Measurements from ENCODE around the gene DIDO1.
"Not testable (repeated sequence)": the region's sequence is repeated elsewhere in the genome, so short reads cannot be mapped to it uniquely, and the experiment has no call there.

The DIDO1 gene

DNA sequence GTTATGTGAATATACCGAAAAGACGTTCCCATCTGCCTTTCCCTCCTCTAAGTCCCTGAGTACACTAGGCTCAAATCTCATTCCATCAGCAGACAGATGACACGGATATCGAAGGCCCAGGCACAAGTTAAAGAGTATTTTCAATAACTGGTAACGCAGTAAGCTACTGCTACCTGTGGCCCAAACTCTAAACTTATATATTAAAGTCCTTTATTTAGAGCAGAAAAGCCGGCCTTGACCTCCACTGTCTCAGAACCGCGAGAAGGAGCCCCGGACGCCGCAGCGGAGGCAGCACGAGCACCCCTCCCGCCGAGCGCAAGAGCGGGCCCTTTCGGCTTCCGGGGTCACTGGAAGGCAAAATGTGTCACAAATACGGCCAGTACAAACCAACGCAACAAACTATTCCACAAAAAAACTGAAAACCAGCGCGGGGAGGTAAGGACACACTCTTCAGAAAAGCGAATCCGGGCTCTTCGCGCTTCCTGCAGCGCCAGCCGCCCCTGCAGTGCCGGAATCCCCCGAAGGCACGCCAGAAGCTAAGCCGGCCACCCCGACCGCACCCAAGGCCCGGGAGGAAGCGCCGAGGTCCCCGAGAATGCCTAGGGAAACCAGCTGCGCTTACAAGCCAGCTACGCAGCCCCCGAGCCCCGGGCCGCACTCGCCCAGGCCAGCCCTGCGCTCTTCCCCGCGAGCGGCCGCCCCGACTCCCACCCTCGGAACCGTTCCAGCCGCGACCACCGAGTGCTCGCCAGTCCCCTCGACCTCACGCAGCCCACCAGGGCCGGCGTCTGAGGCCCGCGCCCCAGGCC, 681 bp downstream of the DIDO1 start:
- DNase-seq, result peak; percentile 23 to 35

DNA sequence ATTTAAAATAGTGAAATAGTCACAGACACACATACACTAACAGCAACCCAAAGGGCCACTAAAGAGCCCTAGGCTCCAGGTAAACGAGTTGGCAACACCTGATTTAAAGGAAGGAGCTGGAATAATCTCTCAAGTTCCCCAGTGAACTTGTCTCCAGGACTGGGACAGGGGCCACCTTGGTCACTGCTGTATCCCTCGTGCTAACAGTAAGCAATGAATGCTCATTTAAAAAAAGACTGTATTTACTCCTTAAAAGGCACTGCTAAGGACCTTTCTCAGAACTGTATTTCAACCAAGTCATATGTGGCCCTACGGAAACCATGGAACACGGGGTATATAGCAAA, 1.3 kb downstream of the DIDO1 start:
- DNase-seq, result no peak

GRCh38 chr20:62924442-62925075, 1.7 kb downstream of the DIDO1 start:
- DNase-seq, result no peak

- no peak for DNase-seq
Observed at GRCh38 chr20:62923669-62924441, 2.5 kb downstream of the DIDO1 start.

DNA sequence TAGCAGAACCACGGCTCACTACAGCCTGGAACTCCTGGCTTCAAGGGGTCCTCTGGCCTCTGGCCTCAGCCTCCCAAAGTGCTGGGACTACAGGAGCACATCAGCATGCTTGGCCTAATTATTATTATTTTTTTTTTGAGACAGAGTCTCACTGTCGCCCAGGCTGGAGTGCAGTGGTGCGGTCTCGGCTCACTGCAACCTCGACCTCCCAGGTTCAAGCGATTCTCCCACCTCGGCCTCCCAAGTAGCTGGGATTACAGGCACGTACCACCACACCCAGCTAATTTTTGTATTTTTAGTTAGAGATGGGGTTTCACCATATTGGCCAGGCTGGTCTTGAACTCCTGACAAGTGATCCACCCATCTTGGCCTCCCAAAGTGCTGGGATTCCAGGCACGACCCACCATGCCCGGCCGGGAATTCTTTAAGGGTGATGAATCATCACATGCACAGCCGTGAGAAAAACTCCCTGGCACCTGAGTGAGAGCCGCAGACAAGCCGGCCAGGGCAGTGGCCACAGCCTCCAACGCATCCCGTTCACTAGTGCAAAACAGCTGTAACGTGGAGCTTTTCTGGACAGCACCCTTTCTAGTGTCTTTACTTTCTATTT, 3.1 kb downstream of the DIDO1 start:
- not testable (repeated sequence) for DNase-seq

DNA sequence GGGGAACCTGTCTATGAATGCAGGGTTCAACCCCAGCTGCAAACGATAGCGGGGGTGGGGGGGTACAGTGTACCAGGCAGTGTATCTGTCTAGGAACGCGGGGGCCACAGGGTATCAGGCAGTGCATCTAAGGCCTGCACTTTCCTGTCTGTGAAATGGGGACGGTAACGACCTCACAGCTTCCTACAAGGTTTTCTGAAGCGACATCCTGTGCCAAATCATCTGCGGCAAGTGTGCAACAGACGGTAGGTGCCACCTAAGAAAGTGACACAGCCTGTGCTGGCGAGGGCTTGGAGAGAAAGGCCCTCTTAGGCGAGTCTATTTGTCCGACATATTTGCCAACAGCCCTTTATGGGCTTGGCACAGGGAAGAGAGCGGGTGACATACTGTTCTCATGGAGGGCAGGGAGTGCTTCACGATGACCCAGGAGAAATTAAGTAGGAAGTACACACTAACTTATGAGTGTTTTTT, 3.8 kb downstream of the DIDO1 start:
- DNase-seq, result peak in 1 of 2 experiments; percentile 48

- peak; percentile 42 to 66 for DNase-seq
Observed at GRCh38 chr20:62921119-62921687, 5.1 kb downstream of the DIDO1 start.

GRCh38 chr20:62920039-62920645, 6.2 kb downstream of the DIDO1 start:
- DNase-seq, result no peak

DNA sequence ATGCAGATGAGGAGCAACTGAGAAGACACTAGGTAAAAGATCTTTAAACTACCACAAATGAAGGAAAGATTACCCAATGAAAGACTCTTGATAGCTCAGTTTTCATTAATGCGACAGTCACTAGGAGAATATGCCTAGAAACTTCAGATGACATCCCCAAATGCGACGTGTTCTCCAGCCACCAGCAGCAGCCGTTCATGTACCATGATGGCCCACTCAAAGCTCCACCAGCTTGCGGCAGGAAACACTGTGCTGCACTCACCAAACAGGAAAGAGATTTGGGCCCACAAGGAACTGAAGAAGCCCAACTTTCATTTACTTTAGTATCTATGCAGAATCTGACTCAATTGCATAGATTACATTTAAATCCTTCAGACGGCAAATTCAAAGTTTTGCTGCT, 7.5 kb downstream of the DIDO1 start:
- peak in 1 of 2 experiments; percentile 29 for DNase-seq

GRCh38 chr20:62918147-62918546, 8.2 kb downstream of the DIDO1 start:
- DNase-seq, result no peak

DNA sequence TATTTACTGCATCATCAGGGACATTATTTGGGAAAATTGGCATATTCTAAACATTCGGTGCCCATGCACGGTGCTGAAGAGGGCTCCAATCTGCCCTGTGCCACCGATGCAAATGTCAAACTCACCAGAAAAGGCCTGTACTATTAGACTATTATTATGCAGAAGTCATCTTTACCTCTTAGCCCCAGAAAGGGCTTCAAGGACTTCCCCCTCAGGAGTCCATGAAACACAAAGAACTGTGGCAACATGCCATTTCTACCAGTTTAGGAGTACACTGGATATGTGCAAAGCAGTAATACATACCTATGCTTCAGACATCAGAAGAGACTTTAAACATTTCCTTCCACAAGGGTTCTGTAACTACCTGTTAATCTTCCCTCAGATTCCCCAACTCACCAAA, 8.6 kb downstream of the DIDO1 start:
- no peak for DNase-seq

- DNase-seq, result no peak
Observed at GRCh38 chr20:62916703-62917476, 9.4 kb downstream of the DIDO1 start.

- no peak for DNase-seq
Observed at GRCh38 chr20:62914970-62915457, 11.3 kb downstream of the DIDO1 start.

DNA sequence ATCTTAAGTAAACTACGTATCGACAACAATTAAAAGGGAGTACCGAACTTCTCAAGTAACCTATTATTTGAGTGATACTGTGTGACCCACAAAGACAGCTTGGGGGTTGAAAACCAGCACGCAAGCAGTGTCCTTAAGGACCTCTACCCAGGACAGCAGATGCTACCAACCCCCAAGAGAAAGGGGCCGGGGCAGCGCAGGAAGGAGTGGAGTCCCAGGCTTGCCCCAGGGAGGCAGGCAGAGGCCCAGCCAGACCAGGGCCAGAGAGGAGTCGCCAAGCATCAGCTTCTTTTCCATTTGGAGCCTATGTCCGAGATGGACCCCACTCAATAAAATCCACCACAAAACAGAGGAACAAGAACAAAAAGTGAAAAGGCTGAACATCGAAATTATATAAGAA, 11.9 kb downstream of the DIDO1 start:
- DNase-seq, result no peak

GRCh38 chr20:62913043-62913630, 13.2 kb downstream of the DIDO1 start:
- no peak for DNase-seq

DNA sequence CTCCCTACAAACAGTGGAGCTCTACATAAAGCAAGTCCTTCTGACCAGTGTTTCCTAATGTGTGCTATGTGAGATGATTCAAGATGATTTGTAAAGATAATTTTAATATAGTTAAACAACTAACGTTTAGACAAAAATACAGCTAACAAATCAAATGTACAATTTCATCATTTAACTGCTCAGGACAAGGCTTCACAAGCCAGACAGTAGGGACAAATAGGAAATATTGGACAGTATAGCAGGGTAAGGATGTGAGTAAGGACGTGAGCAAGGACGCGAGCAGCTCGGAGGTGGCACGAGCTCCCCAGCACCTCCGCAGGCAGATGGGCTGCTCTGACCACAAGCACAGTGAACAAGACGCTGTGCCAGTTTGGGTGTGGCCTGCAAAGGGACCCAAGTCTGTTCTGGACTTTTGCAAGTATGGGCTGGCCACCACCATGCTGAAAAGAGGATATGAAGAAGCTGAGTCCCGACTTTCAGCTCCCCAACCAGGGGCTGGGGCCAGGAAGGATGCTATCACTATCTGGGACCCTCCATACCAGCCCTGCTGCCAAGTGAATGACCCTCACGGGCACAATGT, 14.5 kb downstream of the DIDO1 start:
- DNase-seq, result no peak

DNA sequence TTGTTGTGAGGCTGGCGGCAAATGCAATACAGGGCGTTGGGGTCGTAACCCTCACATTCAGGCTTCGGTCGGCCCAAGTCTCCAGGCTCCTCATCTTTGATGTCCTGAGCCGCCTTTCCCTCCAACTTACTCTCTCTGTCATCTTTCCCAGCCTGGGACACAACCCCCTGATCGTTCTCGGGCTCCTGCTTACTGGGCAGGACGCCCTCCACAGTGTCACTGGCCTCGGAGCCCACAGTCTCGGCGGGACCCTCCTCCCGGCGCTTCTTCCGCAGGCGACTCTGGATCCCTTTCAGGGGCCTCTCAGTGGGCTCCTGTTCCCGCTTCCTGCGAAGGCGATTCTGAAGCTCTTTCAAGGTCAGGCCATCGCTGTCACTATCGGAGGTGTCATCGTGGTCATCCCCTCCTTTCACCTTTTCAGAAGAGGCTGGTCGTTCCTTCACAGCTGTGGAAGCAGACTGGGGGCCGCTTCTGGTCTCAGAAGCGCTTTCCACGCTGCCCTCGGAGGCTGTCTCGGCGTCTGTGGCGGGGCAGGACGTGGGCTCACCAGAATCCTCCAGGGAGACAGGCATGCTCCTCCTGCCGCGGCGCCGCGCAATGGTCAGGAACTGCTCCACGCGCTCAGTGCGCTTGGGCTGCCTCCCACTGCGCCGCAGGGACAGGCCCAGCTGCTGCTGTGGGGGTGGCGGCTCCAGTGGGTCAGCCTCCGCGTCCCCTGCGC, 15.4 kb downstream of the DIDO1 start:
- no peak for DNase-seq

DNA sequence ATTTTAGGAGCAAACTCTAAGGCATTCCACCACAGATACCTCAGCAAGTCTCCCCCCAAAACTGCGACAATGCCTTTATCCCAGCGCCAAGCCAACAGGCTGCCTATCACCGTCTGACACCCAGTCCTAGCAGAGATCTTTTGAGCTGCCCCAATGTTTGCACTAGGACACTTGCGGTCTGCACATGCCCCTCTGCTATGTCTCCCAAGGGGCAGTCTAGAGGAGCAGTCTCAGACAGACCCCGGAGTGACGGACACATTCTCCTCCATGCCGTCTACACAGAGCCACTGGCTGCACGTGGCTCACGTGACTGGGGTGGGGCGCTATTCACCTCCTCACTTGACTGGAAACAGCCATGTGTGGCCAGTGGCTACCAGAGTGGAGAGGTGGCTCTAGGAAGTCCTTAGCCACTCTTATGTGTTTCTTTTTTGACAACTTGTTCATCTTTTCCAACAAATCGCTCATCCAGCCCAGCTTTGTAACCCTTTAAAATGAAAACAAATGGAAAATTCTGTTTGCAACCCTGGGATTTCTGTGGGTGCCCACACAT, 16.0 kb downstream of the DIDO1 start:
- no peak for DNase-seq

DNA sequence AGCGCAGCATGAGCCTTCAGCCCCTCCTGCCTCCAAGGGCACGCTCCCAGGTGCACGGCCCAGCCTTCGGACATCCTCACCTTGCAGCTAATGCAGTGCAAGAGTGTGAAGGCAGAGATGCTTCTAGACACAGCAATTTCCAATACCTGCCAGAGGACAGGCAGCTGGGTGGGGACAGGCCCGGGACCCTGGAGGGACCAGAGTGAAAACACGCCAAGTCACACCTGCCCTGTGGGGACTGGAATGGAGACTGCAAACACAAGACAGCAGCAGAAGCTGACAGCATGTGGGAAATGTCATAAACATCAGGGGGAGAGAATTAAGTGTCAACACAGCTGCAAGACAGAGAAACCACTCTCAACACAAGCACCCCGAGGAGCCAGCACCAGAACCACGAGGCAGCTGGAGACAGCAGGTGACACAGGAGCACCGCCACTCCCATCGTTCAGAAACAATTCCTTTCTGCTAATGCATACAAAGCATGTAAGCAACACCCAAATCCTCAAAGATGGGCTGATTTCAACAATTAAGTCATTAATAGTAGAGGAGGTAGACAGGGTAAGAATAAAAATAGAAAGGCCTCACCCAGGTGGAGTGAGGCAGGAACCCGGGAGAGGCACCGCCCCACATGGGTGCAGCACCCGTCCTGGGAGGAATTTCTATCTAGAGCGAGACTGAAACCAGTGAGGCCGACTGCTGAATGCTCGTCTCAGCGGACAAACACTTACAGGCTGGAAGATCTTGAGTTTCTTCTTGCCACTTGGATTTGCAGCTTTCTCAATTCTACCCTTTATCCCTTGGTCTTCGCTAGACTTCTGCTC, 17.1 kb downstream of the DIDO1 start:
- no peak for DNase-seq
